ENCODE measurements around the gene RNF141. TPM values are rescaled to one million over a fixed set of nuclear protein-coding genes. Genes with fewer than 3 reads are reported as not detected.

RNF141 gene
- total RNA-seq, 1 donor from 2014 or later, result 31.2 TPM

DNA sequence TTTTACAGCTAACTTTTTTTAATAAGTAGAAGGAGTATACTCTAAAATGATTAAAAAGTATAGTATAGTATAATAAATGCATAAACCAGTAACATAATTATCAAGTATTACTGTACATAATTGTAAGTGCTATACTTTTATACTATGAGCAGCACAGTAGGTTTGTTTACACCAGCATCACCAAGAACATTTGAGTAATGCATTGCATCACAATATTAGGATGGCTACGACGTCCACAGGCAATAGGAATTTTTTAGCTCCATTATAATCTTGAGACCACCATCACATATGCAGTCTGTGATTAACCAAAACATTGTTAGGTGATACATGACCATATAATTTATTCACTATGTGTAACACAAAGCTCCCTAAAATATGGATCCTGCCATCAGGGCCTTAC lies 20.4 kb downstream of the RNF141 start:
- Mint-ChIP-seq H3K27me3 (ENCODE audit: low read depth, unreplicated experiment) (no peaks in the 10 kb centered on the region), H3K4me1 (ENCODE audit: low read depth, unreplicated experiment) (no peaks in the 10 kb centered on the region), H3K27ac (ENCODE audit: unreplicated experiment) (no peak overlapping the region), H3K4me3 (ENCODE audit: unreplicated experiment) (no peak overlapping the region), H3K9me3 (ENCODE audit: unreplicated experiment) (no peaks in the 10 kb centered on the region), H3K36me3 (ENCODE audit: low read depth, unreplicated experiment) (peaks cover 4% of the 10 kb centered on the region)
- Histone ChIP-seq H3K27ac (ENCODE audit: low read depth, low read length) (no peak overlapping the region), H3K27me3 (ENCODE audit: insufficient read depth, low read length) (no peaks in the 10 kb centered on the region), H2AFZ (ENCODE audit: low read depth, low read length) (no peak overlapping the region), H3K4me1 (ENCODE audit: insufficient read depth, low read length) (no peaks in the 10 kb centered on the region), H3K9ac (ENCODE audit: low read length) (no peak overlapping the region), H3K36me3 (ENCODE audit: insufficient read depth, low read length) (peaks cover 11% of the 10 kb centered on the region), H3K79me2 (ENCODE audit: insufficient read depth, low read length) (no peaks in the 10 kb centered on the region), H3K4me3 (ENCODE audit: insufficient read depth, low read depth, low read length) (no peak overlapping the region), H4K20me1 (ENCODE audit: insufficient read depth, low read length) (no peaks in the 10 kb centered on the region), H3K4me2 (ENCODE audit: low read length) (no peak overlapping the region), H3K9me3 (ENCODE audit: insufficient read depth, low read depth, low read length) (no peaks in the 10 kb centered on the region)
- FAIRE-seq (no peak), DNase-seq (ENCODE audit: low read depth) (no peak)
- TF ChIP-seq, protein P1, sequence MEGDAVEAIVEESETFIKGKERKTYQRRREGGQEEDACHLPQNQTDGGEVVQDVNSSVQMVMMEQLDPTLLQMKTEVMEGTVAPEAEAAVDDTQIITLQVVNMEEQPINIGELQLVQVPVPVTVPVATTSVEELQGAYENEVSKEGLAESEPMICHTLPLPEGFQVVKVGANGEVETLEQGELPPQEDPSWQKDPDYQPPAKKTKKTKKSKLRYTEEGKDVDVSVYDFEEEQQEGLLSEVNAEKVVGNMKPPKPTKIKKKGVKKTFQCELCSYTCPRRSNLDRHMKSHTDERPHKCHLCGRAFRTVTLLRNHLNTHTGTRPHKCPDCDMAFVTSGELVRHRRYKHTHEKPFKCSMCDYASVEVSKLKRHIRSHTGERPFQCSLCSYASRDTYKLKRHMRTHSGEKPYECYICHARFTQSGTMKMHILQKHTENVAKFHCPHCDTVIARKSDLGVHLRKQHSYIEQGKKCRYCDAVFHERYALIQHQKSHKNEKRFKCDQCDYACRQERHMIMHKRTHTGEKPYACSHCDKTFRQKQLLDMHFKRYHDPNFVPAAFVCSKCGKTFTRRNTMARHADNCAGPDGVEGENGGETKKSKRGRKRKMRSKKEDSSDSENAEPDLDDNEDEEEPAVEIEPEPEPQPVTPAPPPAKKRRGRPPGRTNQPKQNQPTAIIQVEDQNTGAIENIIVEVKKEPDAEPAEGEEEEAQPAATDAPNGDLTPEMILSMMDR (IDR thresholded peaks at IDR 0.05; ENCODE audit: insufficient read depth, low read depth, low read length), result no peak
- TF ChIP-seq EZH2 (IDR thresholded peaks at IDR 0.05; ENCODE audit: insufficient read depth, low read length), result no peak

DNA sequence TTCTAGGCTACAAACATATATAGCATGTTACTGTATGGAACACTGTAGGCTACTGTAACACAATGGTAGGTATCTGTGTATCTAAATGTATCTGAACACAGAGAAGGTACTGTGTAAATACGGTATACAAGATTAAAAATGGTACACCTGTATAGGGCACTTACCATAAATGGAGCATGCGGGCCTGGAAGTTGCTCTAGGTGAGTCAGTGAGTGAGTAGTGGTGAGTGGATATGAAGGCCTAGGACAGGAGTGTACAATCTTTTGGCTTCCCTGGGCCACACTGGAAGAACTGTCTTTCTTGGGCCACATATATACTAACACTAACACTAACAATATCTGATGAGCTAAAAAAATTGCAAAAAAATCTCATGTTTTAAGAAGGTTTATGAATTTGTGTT lies 21.4 kb downstream of the RNF141 start:
- peaks cover 8% of the 10 kb centered on the region for H3K36me3 ChIP-seq (ENCODE audit: insufficient read depth, low read length)
- H3K27me3 Mint-ChIP-seq (ENCODE audit: low read depth, unreplicated experiment), result no peaks in the 10 kb centered on the region
- peaks cover 5% of the 10 kb centered on the region for H3K4me1 Mint-ChIP-seq (ENCODE audit: low read depth, unreplicated experiment)
- no peaks in the 10 kb centered on the region for H3K9me3 Mint-ChIP-seq (ENCODE audit: unreplicated experiment)
- H3K4me2 ChIP-seq (ENCODE audit: low read length), result no peak overlapping the region
- TF ChIP-seq, protein P1 (IDR thresholded peaks at IDR 0.05; ENCODE audit: insufficient read depth, low read depth, low read length), result no peak
- TF ChIP-seq EZH2 (IDR thresholded peaks at IDR 0.05; ENCODE audit: insufficient read depth, low read length), result no peak
- H3K9me3 ChIP-seq (ENCODE audit: insufficient read depth, low read depth, low read length), result no peaks in the 10 kb centered on the region
- no peak overlapping the region for H3K9ac ChIP-seq (ENCODE audit: low read length)
- H4K20me1 ChIP-seq (ENCODE audit: insufficient read depth, low read length), result no peaks in the 10 kb centered on the region
- H3K4me3 ChIP-seq (ENCODE audit: insufficient read depth, low read depth, low read length), result no peak overlapping the region
- H3K79me2 ChIP-seq (ENCODE audit: insufficient read depth, low read length), result no peaks in the 10 kb centered on the region
- H3K27ac Mint-ChIP-seq (ENCODE audit: unreplicated experiment), result no peak overlapping the region
- no peak overlapping the region for H3K4me3 Mint-ChIP-seq (ENCODE audit: unreplicated experiment)
- no peak overlapping the region for H3K27ac ChIP-seq (ENCODE audit: low read depth, low read length)
- H3K36me3 Mint-ChIP-seq (ENCODE audit: low read depth, unreplicated experiment), result peaks cover 2% of the 10 kb centered on the region
- FAIRE-seq (no peak), DNase-seq (ENCODE audit: low read depth) (no peak)
- H3K27me3 ChIP-seq (ENCODE audit: insufficient read depth, low read length), result no peaks in the 10 kb centered on the region
- H3K4me1 ChIP-seq (ENCODE audit: insufficient read depth, low read length), result no peaks in the 10 kb centered on the region
- H2AFZ ChIP-seq (ENCODE audit: low read depth, low read length), result no peak overlapping the region

GRCh38 chr11:10518891-10519290 lies 22.1 kb downstream of the RNF141 start:
- H3K4me1 Mint-ChIP-seq (ENCODE audit: low read depth, unreplicated experiment), result peaks cover 12% of the 10 kb centered on the region
- H3K27ac ChIP-seq (ENCODE audit: low read depth, low read length), result no peak overlapping the region
- H3K27ac Mint-ChIP-seq (ENCODE audit: unreplicated experiment), result no peak overlapping the region
- peaks cover 8% of the 10 kb centered on the region for H3K36me3 ChIP-seq (ENCODE audit: insufficient read depth, low read length)
- H2AFZ ChIP-seq (ENCODE audit: low read depth, low read length), result no peak overlapping the region
- no peak overlapping the region for H3K4me3 Mint-ChIP-seq (ENCODE audit: unreplicated experiment)
- no peaks in the 10 kb centered on the region for H3K9me3 ChIP-seq (ENCODE audit: insufficient read depth, low read depth, low read length)
- TF ChIP-seq EZH2 (IDR thresholded peaks at IDR 0.05; ENCODE audit: insufficient read depth, low read length), result no peak
- TF ChIP-seq, protein P1 (IDR thresholded peaks at IDR 0.05; ENCODE audit: insufficient read depth, low read depth, low read length), result no peak
- H3K9ac ChIP-seq (ENCODE audit: low read length), result no peak overlapping the region
- no peaks in the 10 kb centered on the region for H3K27me3 Mint-ChIP-seq (ENCODE audit: low read depth, unreplicated experiment)
- H3K4me3 ChIP-seq (ENCODE audit: insufficient read depth, low read depth, low read length), result no peak overlapping the region
- no peaks in the 10 kb centered on the region for H3K9me3 Mint-ChIP-seq (ENCODE audit: unreplicated experiment)
- no peaks in the 10 kb centered on the region for H4K20me1 ChIP-seq (ENCODE audit: insufficient read depth, low read length)
- FAIRE-seq, result no peak
- H3K36me3 Mint-ChIP-seq (ENCODE audit: low read depth, unreplicated experiment), result peaks cover 2% of the 10 kb centered on the region
- DNase-seq (ENCODE audit: low read depth), result no peak
- no peaks in the 10 kb centered on the region for H3K4me1 ChIP-seq (ENCODE audit: insufficient read depth, low read length)
- H3K27me3 ChIP-seq (ENCODE audit: insufficient read depth, low read length), result no peaks in the 10 kb centered on the region
- H3K79me2 ChIP-seq (ENCODE audit: insufficient read depth, low read length), result no peaks in the 10 kb centered on the region
- H3K4me2 ChIP-seq (ENCODE audit: low read length), result no peak overlapping the region
